NB4 (cell line): ENCODE results near the gene PHKG1.

Source experiments
- CTCF ChIP-seq: IDR thresholded peaks from one replicate; pipeline ENCODE4 v1.5.1; 2012; ENCODE audit warnings: low read depth, low read length
- POLR2A ChIP-seq: IDR thresholded peaks from 2 replicates; pipeline ENCODE4 v1.6.1; 2011; ENCODE audit warnings: mild to moderate bottlenecking; ENCODE audit not compliant: insufficient read length; ENCODE audit errors: extremely low read depth

- no peak for TF ChIP-seq CTCF
- no peak for TF ChIP-seq POLR2A
Measured at GRCh38 chr7:56077681-56078080, 15.1 kb downstream of the PHKG1 start.
